Trophoblast cell (in vitro differentiated cells and primary cell): ENCODE results near the gene MRC2.

Experiments used
- DNase-seq, 2 donors: peaks; one replicate each; pipeline ENCODE4 v3.0.0-alpha.2; 2016
- H2AFZ ChIP-seq: 2 replicates; pipeline ENCODE4 v1.6.1; 2013; ENCODE audit warnings: low read length, moderate library complexity, mild to moderate bottlenecking; ENCODE audit not compliant: insufficient read depth, poor library complexity
- H2AK5ac ChIP-seq: 2 replicates; pipeline ENCODE4 v1.6.1; 2013; ENCODE audit warnings: mild to moderate bottlenecking, low read length
- H2BK120ac ChIP-seq: 2 replicates; pipeline ENCODE4 v1.6.1; 2013; ENCODE audit warnings: low read length, mild to moderate bottlenecking, moderate library complexity; ENCODE audit not compliant: insufficient read depth, poor library complexity
- H2BK12ac ChIP-seq: 2 replicates; pipeline ENCODE4 v1.6.1; 2013; ENCODE audit warnings: mild to moderate bottlenecking, low read length, moderate library complexity
- H2BK5ac ChIP-seq: 2 replicates; pipeline ENCODE4 v1.6.1; 2013; ENCODE audit warnings: low read length, low read depth, moderate library complexity, mild to moderate bottlenecking; ENCODE audit not compliant: poor library complexity
- H3K14ac ChIP-seq: 2 replicates; pipeline ENCODE4 v1.6.1; 2013; ENCODE audit warnings: mild to moderate bottlenecking, low read length
- H3K18ac ChIP-seq: 2 replicates; pipeline ENCODE4 v1.6.1; 2013; ENCODE audit warnings: mild to moderate bottlenecking, low read length
- H3K23ac ChIP-seq: 2 replicates; pipeline ENCODE4 v1.6.1; 2013; ENCODE audit warnings: low read length
- H3K27ac ChIP-seq: 2 replicates; pipeline ENCODE4 v1.5.1; 2013; ENCODE audit warnings: low read depth, mild to moderate bottlenecking, inconsistent platforms, low read length, moderate library complexity
- H3K27me3 ChIP-seq: 2 replicates; pipeline ENCODE4 v1.6.1; 2013; ENCODE audit warnings: inconsistent platforms, mild to moderate bottlenecking, low read length, moderate library complexity; ENCODE audit not compliant: insufficient read depth
- H3K36me3 ChIP-seq, 2 experiments: 1 replicate in 1 of 2; 2 replicates in 1 of 2; pipeline ENCODE4 v1.6.1; 2013; ENCODE audit warnings: low read length in 2 of 2, mild to moderate bottlenecking in 2 of 2, moderate library complexity in 1 of 2; ENCODE audit not compliant: insufficient read depth in 2 of 2, control insufficient read depth in 1 of 2
- H3K4ac ChIP-seq: 2 replicates; pipeline ENCODE4 v1.6.1; 2013; ENCODE audit warnings: low read depth, mild to moderate bottlenecking, low read length, moderate library complexity
- H3K4me1 ChIP-seq, 2 experiments: 1 replicate in 1 of 2; 2 replicates in 1 of 2; pipeline ENCODE4 v1.6.1; 2013; ENCODE audit warnings: low read length in 2 of 2, mild to moderate bottlenecking in 2 of 2, moderate library complexity in 1 of 2; ENCODE audit not compliant: insufficient read depth in 2 of 2, control insufficient read depth in 1 of 2
- H3K4me2 ChIP-seq: 2 replicates; pipeline ENCODE4 v1.6.1; 2013; ENCODE audit warnings: inconsistent platforms, mild to moderate bottlenecking, low read length, moderate library complexity
- H3K4me3 ChIP-seq: 2 replicates; pipeline ENCODE4 v1.5.1; 2013; ENCODE audit warnings: mild to moderate bottlenecking, low read depth, low read length, inconsistent platforms
- H3K79me1 ChIP-seq: one replicate; pipeline ENCODE4 v1.6.1; 2013; ENCODE audit warnings: low read length
- H3K79me2 ChIP-seq: 2 replicates; pipeline ENCODE4 v1.6.1; 2013; ENCODE audit warnings: low read length, mild to moderate bottlenecking; ENCODE audit not compliant: control insufficient read depth, insufficient read depth, poor library complexity
- H3K9ac ChIP-seq: 2 replicates; pipeline ENCODE4 v1.6.1; 2013; ENCODE audit warnings: mild to moderate bottlenecking, low read length
- H3K9me3 ChIP-seq: 2 replicates; pipeline ENCODE4 v1.6.1; 2013; ENCODE audit warnings: low read depth, mild to moderate bottlenecking, control low read depth, inconsistent platforms, low read length; ENCODE audit not compliant: insufficient read depth
- H4K12ac ChIP-seq: 2 replicates; pipeline ENCODE4 v1.6.1; 2013; ENCODE audit warnings: low read depth, mild to moderate bottlenecking, low read length, moderate library complexity
- H4K8ac ChIP-seq: 2 replicates; pipeline ENCODE4 v1.6.1; 2013; ENCODE audit warnings: low read depth, mild to moderate bottlenecking, low read length, moderate library complexity
- H4K91ac ChIP-seq: one replicate; pipeline ENCODE4 v1.6.1; 2013; ENCODE audit warnings: low read depth, mild to moderate bottlenecking, low read length, moderate library complexity
- WGBS: extraction: QIAGEN DNeasy Blood & Tissue Kit; methylation state at CpG from one replicate; pipeline ENCODE4 v1.1.7; 2013; ENCODE audit warnings: missing lambda C conversion rate; ENCODE audit not compliant: insufficient read length, insufficient coverage; ENCODE audit errors: extremely low coverage; 5-methylcytosine and 5-hydroxymethylcytosine counted together

Gene MRC2

GRCh38 chr17:62681939-62682381 is 54.5 kb downstream of the MRC2 start:
- WGBS = no CpG with 5 or more reads among the region's 8 CpGs
- H3K9ac ChIP-seq = no peak overlapping the region
- H2BK5ac ChIP-seq = no peak overlapping the region
- H2BK120ac ChIP-seq = no peak overlapping the region
- H4K8ac ChIP-seq = no peak overlapping the region
- peak overlapping the region; percentile 23 for H3K4me3 ChIP-seq
- no peak overlapping the region for H4K12ac ChIP-seq
- no peak overlapping the region for H2AK5ac ChIP-seq
- H3K36me3 ChIP-seq = peaks cover 60 to 66% of the 10 kb centered on the region in 2 experiments
- no peaks in the 10 kb centered on the region for H3K79me1 ChIP-seq
- no peak overlapping the region for H3K4ac ChIP-seq
- no peak overlapping the region for H2BK12ac ChIP-seq
- no peak overlapping the region for H3K23ac ChIP-seq
- no peaks in the 10 kb centered on the region for H3K9me3 ChIP-seq
- H3K4me1 ChIP-seq = no peaks in the 10 kb centered on the region
- no peak overlapping the region for H3K4me2 ChIP-seq
- no peak overlapping the region for H2AFZ ChIP-seq
- H3K18ac ChIP-seq = no peak overlapping the region
- no peak overlapping the region for H3K27ac ChIP-seq
- H3K27me3 ChIP-seq = no peaks in the 10 kb centered on the region
- H3K14ac ChIP-seq = no peak overlapping the region
- DNase-seq = no peak
- H3K79me2 ChIP-seq = no peaks in the 10 kb centered on the region
- no peak overlapping the region for H4K91ac ChIP-seq

- no peak overlapping the region for H3K4ac ChIP-seq
- H3K79me2 ChIP-seq = no peaks in the 10 kb centered on the region
- peaks cover 57 to 64% of the 10 kb centered on the region in 2 experiments for H3K36me3 ChIP-seq
- no peak overlapping the region for H4K12ac ChIP-seq
- no peak overlapping the region for H2AFZ ChIP-seq
- no peak overlapping the region for H3K27ac ChIP-seq
- H3K14ac ChIP-seq = no peak overlapping the region
- H2BK5ac ChIP-seq = no peak overlapping the region
- H3K4me1 ChIP-seq = no peaks in the 10 kb centered on the region
- no peak overlapping the region for H4K8ac ChIP-seq
- H2BK12ac ChIP-seq = no peak overlapping the region
- no peak overlapping the region for H3K18ac ChIP-seq
- H3K79me1 ChIP-seq = no peaks in the 10 kb centered on the region
- no peak overlapping the region for H2AK5ac ChIP-seq
- H3K4me2 ChIP-seq = no peak overlapping the region
- no peak overlapping the region for H3K9ac ChIP-seq
- H3K27me3 ChIP-seq = no peaks in the 10 kb centered on the region
- H3K23ac ChIP-seq = no peak overlapping the region
- H3K9me3 ChIP-seq = no peaks in the 10 kb centered on the region
- no peak overlapping the region for H2BK120ac ChIP-seq
- DNase-seq = no peak
- no CpG with 5 or more reads among the region's 4 CpGs for WGBS
- no peak overlapping the region for H3K4me3 ChIP-seq
- H4K91ac ChIP-seq = no peak overlapping the region
These were observed 56.7 kb downstream of the MRC2 start for GRCh38 chr17:62684179-62684578.

GRCh38 chr17:62687997-62688396 is 60.5 kb downstream of the MRC2 start:
- no peak overlapping the region for H2BK12ac ChIP-seq
- no peak overlapping the region for H3K9ac ChIP-seq
- peaks cover 62 to 67% of the 10 kb centered on the region in 2 experiments for H3K36me3 ChIP-seq
- H2BK5ac ChIP-seq = no peak overlapping the region
- no peak overlapping the region for H2BK120ac ChIP-seq
- no peak overlapping the region for H4K8ac ChIP-seq
- DNase-seq = no peak
- no peak overlapping the region for H3K18ac ChIP-seq
- no peak overlapping the region for H3K14ac ChIP-seq
- no peak overlapping the region for H2AFZ ChIP-seq
- H3K27ac ChIP-seq = no peak overlapping the region
- no peak overlapping the region for H3K4ac ChIP-seq
- no peaks in the 10 kb centered on the region for H3K27me3 ChIP-seq
- no peaks in the 10 kb centered on the region for H3K4me1 ChIP-seq
- H3K9me3 ChIP-seq = no peaks in the 10 kb centered on the region
- WGBS = no CpG with 5 or more reads among the region's 4 CpGs
- no peaks in the 10 kb centered on the region for H3K79me2 ChIP-seq
- no peak overlapping the region for H3K23ac ChIP-seq
- no peak overlapping the region for H4K12ac ChIP-seq
- no peak overlapping the region for H4K91ac ChIP-seq
- no peak overlapping the region for H3K4me2 ChIP-seq
- no peaks in the 10 kb centered on the region for H3K79me1 ChIP-seq
- no peak overlapping the region for H2AK5ac ChIP-seq
- H3K4me3 ChIP-seq = no peak overlapping the region

GRCh38 chr17:62688398-62689160 is 61.1 kb downstream of the MRC2 start:
- Histone ChIP-seq H3K9ac (no peak overlapping the region), H3K79me2 (no peaks in the 10 kb centered on the region), H3K27me3 (no peaks in the 10 kb centered on the region), H3K27ac (no peak overlapping the region), H2BK120ac (no peak overlapping the region), H3K9me3 (no peaks in the 10 kb centered on the region), H3K36me3 (peaks cover 62 to 66% of the 10 kb centered on the region in 2 experiments), H2BK12ac (no peak overlapping the region), H3K4me3 (no peak overlapping the region), H3K18ac (no peak overlapping the region), H2BK5ac (no peak overlapping the region), H2AFZ (no peak overlapping the region), H3K4ac (no peak overlapping the region), H3K14ac (no peak overlapping the region), H3K79me1 (no peaks in the 10 kb centered on the region), H2AK5ac (no peak overlapping the region), H4K91ac (no peak overlapping the region), H3K4me1 (no peaks in the 10 kb centered on the region), H4K8ac (no peak overlapping the region), H3K4me2 (no peak overlapping the region), H3K23ac (no peak overlapping the region), H4K12ac (no peak overlapping the region)
- WGBS = no CpG with 5 or more reads among the region's 11 CpGs
- no peak for DNase-seq
